ENCODE measurements around the gene RDX.
"Not testable (repeated sequence)": the region's sequence is repeated elsewhere in the genome, so short reads cannot be mapped to it uniquely, and the experiment has no call there.

The RDX gene

DNA sequence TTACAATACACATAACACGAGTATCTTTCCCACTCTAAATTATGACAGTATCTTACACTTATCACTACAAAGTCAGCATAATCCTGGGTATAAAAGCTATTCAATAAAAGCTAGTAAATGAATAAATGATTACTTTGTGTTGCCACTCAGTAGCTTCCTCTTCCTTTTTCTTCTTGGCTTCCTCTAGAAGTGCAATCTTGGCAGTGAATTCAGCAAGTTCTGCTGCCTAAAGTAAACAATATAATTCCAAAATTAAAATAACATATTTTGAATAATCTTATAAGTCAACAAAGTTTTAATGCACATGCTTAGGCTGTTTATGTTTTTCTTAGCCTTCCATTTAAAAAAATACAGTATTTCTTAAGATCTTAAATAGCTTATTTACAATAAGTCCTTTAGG is 60.4 kb downstream of the RDX start:
- Histone ChIP-seq H3K27me3 (replicated peaks; ENCODE audit: control insufficient read depth, insufficient read depth, low read length) (no peaks in the 10 kb centered on the region), H3K4me3 (replicated peaks; ENCODE audit: low read depth, low read length) (no peak overlapping the region), H3K36me3 (ENCODE audit: control insufficient read depth, insufficient read depth, low read length) (peaks cover 8% of the 10 kb centered on the region)
- no peak for DNase-seq (ENCODE audit: extremely low read depth, insufficient read length)
- TF ChIP-seq, protein P1, sequence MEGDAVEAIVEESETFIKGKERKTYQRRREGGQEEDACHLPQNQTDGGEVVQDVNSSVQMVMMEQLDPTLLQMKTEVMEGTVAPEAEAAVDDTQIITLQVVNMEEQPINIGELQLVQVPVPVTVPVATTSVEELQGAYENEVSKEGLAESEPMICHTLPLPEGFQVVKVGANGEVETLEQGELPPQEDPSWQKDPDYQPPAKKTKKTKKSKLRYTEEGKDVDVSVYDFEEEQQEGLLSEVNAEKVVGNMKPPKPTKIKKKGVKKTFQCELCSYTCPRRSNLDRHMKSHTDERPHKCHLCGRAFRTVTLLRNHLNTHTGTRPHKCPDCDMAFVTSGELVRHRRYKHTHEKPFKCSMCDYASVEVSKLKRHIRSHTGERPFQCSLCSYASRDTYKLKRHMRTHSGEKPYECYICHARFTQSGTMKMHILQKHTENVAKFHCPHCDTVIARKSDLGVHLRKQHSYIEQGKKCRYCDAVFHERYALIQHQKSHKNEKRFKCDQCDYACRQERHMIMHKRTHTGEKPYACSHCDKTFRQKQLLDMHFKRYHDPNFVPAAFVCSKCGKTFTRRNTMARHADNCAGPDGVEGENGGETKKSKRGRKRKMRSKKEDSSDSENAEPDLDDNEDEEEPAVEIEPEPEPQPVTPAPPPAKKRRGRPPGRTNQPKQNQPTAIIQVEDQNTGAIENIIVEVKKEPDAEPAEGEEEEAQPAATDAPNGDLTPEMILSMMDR (IDR thresholded peaks at IDR 0.05; ENCODE audit: insufficient read depth, low read length, poor library complexity, severe bottlenecking): no peak

DNA sequence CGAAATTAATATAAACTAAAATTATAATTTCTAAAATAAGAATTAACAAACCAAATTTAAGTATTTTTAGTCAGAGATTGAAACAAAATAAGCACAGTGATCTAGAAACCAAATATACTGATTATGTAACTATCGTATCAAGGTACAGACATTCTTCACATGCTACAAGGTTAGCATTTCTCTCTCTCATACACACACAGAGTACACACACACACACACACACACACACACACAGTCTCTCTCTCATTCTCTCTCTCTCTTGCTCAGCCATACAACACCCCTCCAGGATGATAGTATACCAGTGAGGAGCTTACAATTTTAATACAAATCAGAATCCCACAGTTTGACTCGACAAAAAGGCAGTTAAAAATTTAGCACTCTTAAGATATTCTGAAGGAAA is 66.0 kb downstream of the RDX start:
- H3K27me3 ChIP-seq (replicated peaks; ENCODE audit: control insufficient read depth, insufficient read depth, low read length): no peaks in the 10 kb centered on the region
- H3K4me3 ChIP-seq (replicated peaks; ENCODE audit: low read depth, low read length): no peak overlapping the region
- TF ChIP-seq, protein P1 (IDR thresholded peaks at IDR 0.05; ENCODE audit: insufficient read depth, low read length, poor library complexity, severe bottlenecking): no peak
- no peak for DNase-seq (ENCODE audit: extremely low read depth, insufficient read length)
- H3K36me3 ChIP-seq (ENCODE audit: control insufficient read depth, insufficient read depth, low read length): peaks cover 8% of the 10 kb centered on the region

DNA sequence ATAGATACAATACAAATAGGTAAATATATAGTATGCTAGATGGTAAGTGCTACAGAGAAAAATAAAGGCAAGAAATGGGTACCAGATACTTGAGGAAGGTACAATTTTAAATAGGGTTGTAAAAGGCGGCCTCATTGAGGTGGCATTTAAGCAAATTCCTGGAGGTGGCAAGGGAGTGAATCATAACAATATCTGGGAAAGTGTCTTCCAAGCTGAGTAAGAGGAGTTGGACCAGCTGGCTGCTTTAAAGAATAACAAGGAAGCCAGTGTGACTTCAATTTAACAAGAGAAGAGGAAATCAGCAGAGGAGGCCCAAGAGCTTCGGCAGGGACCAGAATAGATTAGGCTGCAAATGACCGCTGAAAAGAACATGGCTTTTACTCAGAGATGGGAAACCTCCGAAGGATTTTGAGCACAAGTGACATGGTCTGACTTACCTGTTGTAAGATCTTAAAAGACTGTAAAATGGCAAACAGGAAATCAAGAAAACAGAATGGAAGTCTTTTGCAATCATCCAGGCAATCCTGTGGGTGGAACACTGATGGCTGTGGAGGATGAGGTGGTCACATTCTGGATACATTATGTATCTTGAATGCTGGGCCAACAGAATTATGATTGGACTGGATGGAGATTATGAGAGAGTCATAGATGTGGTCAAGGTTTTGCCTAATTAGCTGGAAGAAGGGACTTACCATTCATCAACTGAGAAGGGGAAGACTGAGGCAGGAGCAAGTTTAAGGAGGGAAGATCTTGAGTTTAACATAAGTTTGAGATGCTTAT is 77.2 kb downstream of the RDX start:
- TF ChIP-seq, protein P1 (IDR thresholded peaks at IDR 0.05; ENCODE audit: insufficient read depth, low read length, poor library complexity, severe bottlenecking): no peak
- no peak for DNase-seq (ENCODE audit: extremely low read depth, insufficient read length)
- H3K27me3 ChIP-seq (replicated peaks; ENCODE audit: control insufficient read depth, insufficient read depth, low read length): no peaks in the 10 kb centered on the region
- no peaks in the 10 kb centered on the region for H3K36me3 ChIP-seq (ENCODE audit: control insufficient read depth, insufficient read depth, low read length)
- H3K4me3 ChIP-seq (replicated peaks; ENCODE audit: low read depth, low read length): no peak overlapping the region

DNA sequence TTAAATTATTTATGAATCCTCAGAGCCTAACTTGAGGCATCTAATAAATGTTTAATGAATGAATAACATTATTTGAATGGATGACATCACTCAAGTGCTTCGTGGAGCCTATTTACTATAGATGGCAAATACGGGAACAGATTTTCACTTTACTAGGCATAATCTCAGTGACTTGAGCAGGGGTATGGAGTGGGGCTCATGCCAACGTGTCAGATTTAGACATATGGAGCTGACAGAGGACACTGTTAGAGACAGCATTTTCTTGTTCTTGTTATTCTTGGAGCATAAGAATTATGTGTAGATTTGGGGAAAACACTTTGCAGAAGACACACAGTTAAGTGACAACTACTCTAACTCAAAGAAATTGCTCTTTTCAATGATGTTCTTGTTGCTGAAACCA is 78.5 kb downstream of the RDX start:
- no peak for DNase-seq (ENCODE audit: extremely low read depth, insufficient read length)
- Histone ChIP-seq H3K4me3 (replicated peaks; ENCODE audit: low read depth, low read length) (no peak overlapping the region), H3K36me3 (ENCODE audit: control insufficient read depth, insufficient read depth, low read length) (no peaks in the 10 kb centered on the region), H3K27me3 (replicated peaks; ENCODE audit: control insufficient read depth, insufficient read depth, low read length) (no peaks in the 10 kb centered on the region)
- TF ChIP-seq, protein P1 (IDR thresholded peaks at IDR 0.05; ENCODE audit: insufficient read depth, low read length, poor library complexity, severe bottlenecking): no peak

DNA sequence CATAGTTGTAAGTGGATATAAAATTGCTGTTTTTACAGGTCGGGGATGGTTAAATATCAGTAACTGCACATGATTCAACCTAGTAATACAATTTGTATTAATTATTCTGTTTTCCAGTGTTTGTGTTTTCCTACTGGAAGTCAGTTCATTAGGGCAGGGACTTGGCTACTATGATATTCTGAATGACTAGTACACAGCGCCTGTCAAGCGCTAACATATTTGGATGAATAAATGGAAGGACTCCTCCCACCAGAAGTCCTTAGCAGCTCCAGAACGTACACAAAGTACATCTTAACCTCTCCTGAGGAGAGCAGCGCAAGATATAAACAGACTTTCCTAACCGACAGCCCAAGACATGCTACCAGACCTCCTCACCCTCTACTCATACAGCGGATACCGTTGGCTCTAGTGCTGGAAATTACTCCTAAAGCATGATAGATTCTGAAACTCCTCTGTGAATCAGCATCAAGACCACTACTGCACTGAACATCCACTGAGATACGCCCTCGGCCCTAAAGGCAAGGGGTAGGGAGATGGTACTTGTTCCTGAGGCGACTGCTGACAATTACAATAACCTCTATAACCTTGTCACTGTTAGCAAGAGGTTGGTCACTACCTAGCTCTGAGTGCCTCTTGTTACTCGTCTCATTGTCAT is 79.1 kb downstream of the RDX start:
- TF ChIP-seq, protein P1 (IDR thresholded peaks at IDR 0.05; ENCODE audit: insufficient read depth, low read length, poor library complexity, severe bottlenecking): no peak

DNA sequence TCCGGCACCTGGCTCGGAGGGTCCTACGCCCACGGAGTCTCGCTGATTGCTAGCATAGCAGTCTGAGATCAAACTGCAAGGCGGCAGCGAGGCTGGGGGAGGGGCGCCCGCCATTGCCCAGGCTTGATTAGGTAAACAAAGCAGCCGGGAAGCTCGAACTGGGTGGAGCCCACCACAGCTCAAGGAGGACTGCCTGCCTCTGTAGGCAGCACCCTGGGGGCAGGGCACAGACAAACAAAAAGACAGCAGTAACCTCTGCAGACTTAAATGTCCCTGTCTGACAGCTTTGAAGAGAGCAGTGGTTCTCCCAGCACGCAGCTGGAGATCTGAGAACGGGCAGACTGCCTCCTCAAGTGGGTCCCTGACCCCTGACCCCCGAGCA is 87.1 kb downstream of the RDX start:
- not testable (repeated sequence) for DNase-seq (ENCODE audit: extremely low read depth, insufficient read length); H3K4me3 ChIP-seq (replicated peaks; ENCODE audit: low read depth, low read length); H3K36me3 ChIP-seq (ENCODE audit: control insufficient read depth, insufficient read depth, low read length); H3K27me3 ChIP-seq (replicated peaks; ENCODE audit: control insufficient read depth, insufficient read depth, low read length)

More for the DNA sequence above, 79.1 kb downstream of the RDX start:
- Histone ChIP-seq H3K36me3 (ENCODE audit: control insufficient read depth, insufficient read depth, low read length) (no peaks in the 10 kb centered on the region), H3K27me3 (replicated peaks; ENCODE audit: control insufficient read depth, insufficient read depth, low read length) (no peaks in the 10 kb centered on the region), H3K4me3 (replicated peaks; ENCODE audit: low read depth, low read length) (no peak overlapping the region)
- DNase-seq (ENCODE audit: extremely low read depth, insufficient read length): no peak
